Duodenal mucosa (tissue), 2 donors: Measurements from ENCODE around the gene FAM136A.
"Not testable (repeated sequence)": the region's sequence is repeated elsewhere in the genome, so short reads cannot be mapped to it uniquely, and the experiment has no call there.

Experiments
- H3K27ac ChIP-seq: one replicate; pipeline ENCODE4 v1.7.0; 2013; ENCODE audit warnings: low read depth, low read length
- H3K27me3 ChIP-seq, 2 donors: one replicate each; pipeline ENCODE4 v1.7.0; 2013; ENCODE audit warnings: low read length in 2 of 2, control low read depth in 1 of 2; ENCODE audit not compliant: insufficient read depth in 2 of 2, control insufficient read depth in 1 of 2
- H3K36me3 ChIP-seq, 2 donors: one replicate each; pipeline ENCODE4 v1.7.0; 2013; ENCODE audit warnings: low read length in 2 of 2, control low read depth in 1 of 2; ENCODE audit not compliant: insufficient read depth in 2 of 2, control insufficient read depth in 1 of 2
- H3K4me1 ChIP-seq, 2 donors: one replicate each; pipeline ENCODE4 v1.7.0; 2013; ENCODE audit warnings: low read length in 2 of 2, control low read depth in 1 of 2; ENCODE audit not compliant: insufficient read depth in 2 of 2, control insufficient read depth in 1 of 2
- H3K4me3 ChIP-seq, 2 donors: one replicate each; pipeline ENCODE4 v1.7.0; 2013; ENCODE audit warnings: low read length in 2 of 2, low read depth in 1 of 2
- H3K9ac ChIP-seq, 2 donors: one replicate each; pipeline ENCODE4 v1.7.0; 2013; ENCODE audit warnings: low read length in 2 of 2, low read depth in 1 of 2
- H3K9me3 ChIP-seq, 2 donors: one replicate each; pipeline ENCODE4 v1.7.0; 2013; ENCODE audit warnings: low read length in 2 of 2, control low read depth in 1 of 2; ENCODE audit not compliant: control insufficient read depth in 1 of 2

FAM136A gene

DNA sequence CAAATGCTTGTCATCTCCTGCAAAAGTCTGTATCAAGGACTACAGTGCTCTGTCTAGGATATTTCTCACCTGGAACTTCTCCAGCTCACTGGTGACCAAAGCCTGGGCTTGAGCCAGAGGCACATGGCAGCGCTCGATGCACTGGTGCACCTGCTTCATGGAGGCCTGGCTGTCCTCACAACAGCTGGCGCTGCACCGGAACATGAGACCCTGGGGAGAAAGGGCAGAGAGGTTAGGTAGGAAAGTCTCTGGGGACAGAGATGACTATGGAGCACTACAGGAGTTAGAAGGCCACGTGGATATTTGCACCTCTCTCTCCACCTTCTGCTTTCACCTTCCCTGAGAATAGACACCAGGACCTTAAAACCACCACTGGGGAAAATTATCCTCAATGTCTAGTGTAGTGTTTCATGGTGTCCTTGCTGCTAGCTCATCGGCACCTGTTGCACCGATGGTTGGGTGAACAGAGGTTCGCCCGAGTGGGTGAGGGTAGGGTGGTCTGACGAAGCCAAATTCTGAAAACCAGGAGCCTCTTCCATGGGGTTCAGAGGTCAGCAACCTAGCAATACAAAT, 1.0 kb downstream of the FAM136A start:
- H3K9ac ChIP-seq, result peak overlapping the region; percentile 92 to 98
- peaks cover 8 to 29% of the 10 kb centered on the region in 2 donors for H3K36me3 ChIP-seq
- H3K27me3 ChIP-seq, result no peaks in the 10 kb centered on the region
- H3K9me3 ChIP-seq, result no peaks in the 10 kb centered on the region
- H3K4me1 ChIP-seq, result peaks cover 6 to 15% of the 10 kb centered on the region in 2 donors
- H3K4me3 ChIP-seq, result peak overlapping the region; percentile 81 to 93
- peak overlapping the region; percentile 62 for H3K27ac ChIP-seq

DNA sequence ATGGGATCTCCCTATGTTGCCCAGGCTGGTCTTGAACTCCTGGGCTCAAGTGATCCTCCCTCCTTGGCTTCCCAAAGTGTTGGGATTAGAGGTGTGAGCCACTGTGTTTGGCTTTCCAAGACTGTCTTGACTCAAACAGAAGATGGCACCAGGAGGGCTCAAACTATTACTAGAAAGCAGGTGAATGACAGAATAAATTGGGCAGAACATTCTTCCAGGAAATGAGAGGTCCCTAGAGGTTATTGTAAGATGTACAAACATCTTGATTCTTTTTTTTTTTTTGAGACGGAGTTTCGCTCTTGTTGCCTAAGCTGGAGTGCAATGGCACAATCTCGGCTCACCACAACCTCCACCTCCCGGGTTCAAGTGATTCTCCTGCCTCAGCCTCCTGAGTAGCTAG, 4.0 kb downstream of the FAM136A start:
- not testable (repeated sequence) for H3K27me3 ChIP-seq, H3K27ac ChIP-seq, H3K9me3 ChIP-seq, H3K9ac ChIP-seq, H3K4me3 ChIP-seq
- H3K4me1 ChIP-seq, result peaks cover 6 to 15% of the 10 kb centered on the region in 2 donors
- H3K36me3 ChIP-seq, result peaks cover 8 to 29% of the 10 kb centered on the region in 2 donors

DNA sequence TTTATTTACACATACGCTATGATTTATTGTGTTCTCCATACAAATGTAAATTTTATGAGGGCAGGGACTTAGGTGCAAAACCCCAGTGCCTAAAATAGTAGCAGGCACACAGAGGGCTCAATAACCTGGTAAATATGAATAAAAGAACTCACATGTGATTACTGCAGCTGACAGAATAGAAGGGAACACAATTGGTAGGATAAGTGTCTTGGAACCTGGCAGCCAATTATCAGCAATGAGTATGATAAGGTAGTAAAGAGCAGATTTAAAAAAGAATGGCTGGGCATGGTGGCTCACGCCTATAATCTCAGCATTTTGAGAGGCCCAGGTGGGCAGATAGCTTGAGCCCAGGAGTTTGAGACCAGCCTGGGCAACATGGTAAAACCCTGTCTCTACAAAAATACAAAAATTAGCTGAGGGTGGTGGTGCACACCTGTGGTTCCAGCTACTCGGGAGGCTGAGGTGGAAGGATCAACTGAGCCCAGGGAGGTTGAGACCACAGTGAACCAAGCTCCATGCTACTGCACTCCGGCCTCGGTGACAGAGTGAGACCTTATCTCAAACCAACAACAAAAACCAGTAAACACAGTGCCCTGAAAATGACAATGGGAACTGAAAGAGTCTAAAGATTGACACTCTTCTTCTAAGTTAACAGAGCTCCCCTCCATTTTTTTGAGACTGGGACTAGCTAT, 18.2 kb downstream of the FAM136A start:
- H3K9me3 ChIP-seq, result no peaks in the 10 kb centered on the region
- H3K36me3 ChIP-seq, result peaks cover 36 to 81% of the 10 kb centered on the region in 2 donors
- no peaks in the 10 kb centered on the region for H3K4me1 ChIP-seq
- no peaks in the 10 kb centered on the region for H3K27me3 ChIP-seq
- H3K4me3 ChIP-seq, result no peak overlapping the region
- H3K9ac ChIP-seq, result no peak overlapping the region
- H3K27ac ChIP-seq, result no peak overlapping the region

DNA sequence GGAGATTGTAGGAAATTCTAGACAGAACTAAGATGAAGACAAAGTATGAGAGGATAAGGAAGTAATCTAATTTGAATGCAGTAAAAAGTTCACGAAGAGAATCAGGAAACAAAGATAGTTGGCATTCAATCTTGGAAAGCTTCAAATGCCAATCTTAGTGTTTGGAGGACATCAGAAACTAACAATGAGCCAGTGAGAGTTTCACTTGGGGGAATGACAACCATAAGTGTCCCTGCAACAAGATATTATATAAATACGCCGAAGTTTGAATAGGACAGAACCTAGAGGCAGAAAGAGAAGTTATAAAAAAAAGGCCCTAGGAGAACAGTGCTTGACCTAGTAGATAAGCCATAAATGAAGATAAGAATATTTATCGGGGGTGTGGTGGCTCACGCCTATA, 19.4 kb downstream of the FAM136A start:
- no peaks in the 10 kb centered on the region for H3K27me3 ChIP-seq
- H3K36me3 ChIP-seq, result peaks cover 29 to 73% of the 10 kb centered on the region in 2 donors
- H3K27ac ChIP-seq, result no peak overlapping the region
- H3K9me3 ChIP-seq, result no peaks in the 10 kb centered on the region
- no peak overlapping the region for H3K9ac ChIP-seq
- H3K4me1 ChIP-seq, result no peaks in the 10 kb centered on the region
- H3K4me3 ChIP-seq, result no peak overlapping the region

DNA sequence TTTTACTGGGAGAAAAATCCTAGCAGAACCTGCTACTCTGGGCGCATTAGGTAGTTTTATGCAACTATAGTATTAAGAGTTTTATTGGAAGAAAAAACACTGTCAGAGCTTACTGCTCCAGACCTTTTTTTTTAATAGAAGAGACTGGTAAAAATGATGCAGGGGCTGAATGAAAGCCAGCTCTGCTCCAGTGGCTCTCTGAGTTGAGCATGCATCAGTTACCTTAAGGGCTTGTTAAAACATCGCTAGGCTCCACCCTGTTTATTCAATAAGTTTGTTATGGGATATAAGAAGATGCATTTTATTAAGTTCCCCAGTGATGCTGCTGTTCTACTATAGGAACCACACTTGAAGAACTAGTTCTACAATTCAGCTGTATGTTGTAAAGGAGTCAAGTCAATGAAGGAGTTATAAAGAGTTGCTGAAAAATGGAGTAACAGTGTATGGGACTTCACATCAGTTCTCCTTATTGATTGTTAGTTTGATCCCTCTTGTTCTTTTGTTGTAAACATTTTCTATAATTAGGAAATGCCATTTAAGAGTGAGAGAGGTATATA, 21.5 kb downstream of the FAM136A start:
- Histone ChIP-seq H3K9me3 (no peaks in the 10 kb centered on the region), H3K9ac (no peak overlapping the region), H3K4me3 (no peak overlapping the region), H3K4me1 (no peaks in the 10 kb centered on the region), H3K36me3 (peaks cover 16 to 65% of the 10 kb centered on the region in 2 donors), H3K27me3 (no peaks in the 10 kb centered on the region), H3K27ac (no peak overlapping the region)

DNA sequence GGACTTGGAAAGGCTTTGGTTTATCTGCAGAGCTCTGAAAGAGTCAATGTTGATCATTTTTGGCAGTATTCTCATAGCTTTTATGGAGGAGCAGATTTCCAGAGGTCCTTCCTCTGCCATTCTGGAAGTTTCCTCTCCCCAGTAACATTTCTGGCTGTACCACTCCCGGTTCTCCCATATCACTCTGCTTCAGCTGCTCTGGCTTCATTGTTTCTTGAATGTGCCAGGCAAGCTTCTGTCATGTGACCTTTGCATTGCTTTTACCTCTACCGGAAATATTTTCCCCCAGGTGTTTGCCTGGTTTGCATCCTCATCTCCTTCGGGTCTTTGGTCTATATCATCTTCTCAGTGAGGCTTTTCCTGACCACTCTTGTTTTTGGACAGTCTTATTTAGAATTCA, 31.5 kb downstream of the FAM136A start:
- H3K36me3 ChIP-seq, result peaks cover 7 to 15% of the 10 kb centered on the region in 2 donors
- H3K4me1 ChIP-seq, result no peaks in the 10 kb centered on the region
- no peaks in the 10 kb centered on the region for H3K27me3 ChIP-seq
- H3K4me3 ChIP-seq, result no peak overlapping the region
- H3K9me3 ChIP-seq, result no peaks in the 10 kb centered on the region
- no peak overlapping the region for H3K27ac ChIP-seq
- H3K9ac ChIP-seq, result no peak overlapping the region

DNA sequence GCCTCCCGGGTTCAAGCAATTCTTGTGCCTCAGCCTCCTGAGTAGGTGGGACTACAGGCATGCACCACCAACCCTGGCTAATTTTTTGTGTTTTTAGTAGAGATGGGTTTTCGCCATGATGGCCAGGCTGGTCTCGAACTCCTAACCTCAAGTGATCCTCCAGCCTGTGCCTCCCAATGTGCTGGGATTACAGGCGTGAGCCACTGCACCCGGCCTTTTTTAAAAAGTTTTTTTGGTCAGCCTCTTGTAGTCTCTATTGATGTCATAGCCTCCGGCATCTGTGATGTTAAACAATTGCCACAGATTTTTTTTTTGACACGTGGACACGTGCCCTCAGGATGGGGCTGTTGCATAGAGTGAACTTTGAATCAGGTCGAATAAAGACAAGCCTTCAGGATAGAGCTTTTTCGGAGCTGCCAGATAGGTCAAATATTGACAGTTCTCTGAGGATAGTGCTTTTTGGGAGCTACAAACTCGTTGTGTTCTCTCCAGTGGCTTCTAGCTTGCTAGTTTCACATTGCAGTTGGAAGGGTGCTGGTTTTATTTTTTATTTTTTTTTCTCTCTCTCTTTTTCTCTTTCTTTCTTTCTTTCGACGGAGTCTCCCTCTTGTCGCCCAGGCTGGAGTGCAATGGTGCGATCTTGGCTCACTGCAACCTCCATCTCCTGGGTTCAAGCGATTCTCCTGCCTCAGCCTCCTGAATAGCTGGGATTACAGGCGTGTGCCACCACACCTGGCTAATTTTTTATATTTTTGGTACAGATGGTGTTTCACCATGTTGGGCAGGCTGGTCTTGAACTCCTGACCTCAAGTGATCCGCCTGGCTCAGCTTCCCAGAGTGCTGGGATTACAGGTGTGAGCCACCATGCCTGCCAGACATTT, 32.2 kb downstream of the FAM136A start:
- not testable (repeated sequence) for H3K27ac ChIP-seq, H3K9ac ChIP-seq, H3K4me1 ChIP-seq, H3K9me3 ChIP-seq, H3K27me3 ChIP-seq, H3K4me3 ChIP-seq
- peaks cover 3 to 16% of the 10 kb centered on the region in 2 donors for H3K36me3 ChIP-seq

DNA sequence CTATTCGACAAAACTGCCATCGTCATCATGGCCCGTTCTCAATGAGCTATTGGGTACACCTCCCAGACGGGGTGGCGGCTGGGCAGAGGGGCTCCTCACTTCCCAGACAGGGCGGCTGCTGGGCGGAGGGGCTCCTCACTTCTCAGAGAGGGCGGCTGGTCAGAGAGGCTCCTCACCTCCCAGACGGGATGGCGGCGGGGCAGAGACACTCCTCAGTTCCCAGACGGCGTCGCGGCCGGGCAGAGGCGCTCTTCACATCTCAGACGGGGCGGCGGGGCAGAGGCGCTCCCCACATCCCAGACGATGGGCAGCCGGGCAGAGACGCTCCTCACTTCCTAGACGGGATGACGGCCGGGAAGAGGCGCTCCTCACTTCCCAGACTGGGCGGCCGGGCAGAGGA, 34.9 kb downstream of the FAM136A start:
- not testable (repeated sequence) for H3K9me3 ChIP-seq, H3K9ac ChIP-seq, H3K27ac ChIP-seq, H3K27me3 ChIP-seq, H3K4me1 ChIP-seq, H3K4me3 ChIP-seq
- peaks cover 6 to 17% of the 10 kb centered on the region in 2 donors for H3K36me3 ChIP-seq

DNA sequence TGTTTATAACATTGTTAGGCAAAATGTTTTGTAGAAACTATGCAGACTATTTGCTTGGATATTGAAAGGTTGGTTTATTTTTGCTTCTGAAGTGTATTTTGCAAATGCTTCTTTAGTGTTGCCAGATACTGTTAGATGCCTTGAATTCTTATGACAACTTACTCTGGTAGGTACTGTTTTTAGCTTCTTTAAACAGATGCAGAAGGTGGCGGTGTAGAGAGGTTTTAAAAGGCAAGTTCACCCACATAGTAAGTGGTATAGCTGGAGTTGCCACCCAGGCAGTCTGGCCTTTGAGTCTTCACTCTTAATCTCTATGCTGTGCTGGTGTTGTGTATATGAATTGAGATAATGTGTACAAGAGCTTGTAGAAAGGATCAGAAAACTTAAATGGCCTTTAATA, 40.4 kb downstream of the FAM136A start:
- H3K9me3 ChIP-seq, result no peaks in the 10 kb centered on the region
- no peak overlapping the region for H3K4me3 ChIP-seq
- peaks cover 7 to 12% of the 10 kb centered on the region in 2 donors for H3K4me1 ChIP-seq
- peaks cover 6 to 30% of the 10 kb centered on the region in 2 donors for H3K36me3 ChIP-seq
- no peaks in the 10 kb centered on the region for H3K27me3 ChIP-seq
- H3K9ac ChIP-seq, result no peak overlapping the region
- no peak overlapping the region for H3K27ac ChIP-seq

DNA sequence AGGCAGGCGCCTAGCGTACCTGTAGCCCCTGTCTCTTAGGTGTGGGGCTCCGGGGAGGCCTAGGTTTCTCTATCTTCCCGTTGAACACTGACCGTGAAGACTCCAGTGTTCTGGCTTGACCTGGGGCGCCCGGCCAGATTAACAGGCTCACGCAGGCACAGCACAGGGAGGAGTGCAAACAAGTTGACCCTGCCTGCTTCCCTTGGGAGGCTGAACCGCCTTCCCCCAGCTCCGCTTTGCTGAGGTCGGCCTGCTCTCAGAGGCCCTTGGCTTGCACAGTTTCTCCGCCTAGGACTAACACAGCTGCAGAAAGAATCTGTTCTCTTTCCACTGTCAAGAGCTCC, 43.4 kb downstream of the FAM136A start:
- Histone ChIP-seq H3K4me1 (peaks cover 7 to 12% of the 10 kb centered on the region in 2 donors), H3K27ac (peak overlapping the region; percentile 64), H3K36me3 (peaks cover 2 to 13% of the 10 kb centered on the region in 2 donors), H3K4me3 (peak overlapping the region; percentile 81 to 89), H3K9ac (peak overlapping the region; percentile 66 to 68), H3K9me3 (no peaks in the 10 kb centered on the region), H3K27me3 (no peaks in the 10 kb centered on the region)
